Caco-2 (cell line): ENCODE results near the gene FUNDC2. TPM values are rescaled to one million over a fixed set of nuclear protein-coding genes. Genes with fewer than 3 reads are reported as not detected.

Experiments used
- BruUV-seq: library from RNA; stranded (reverse); fragments of 400-500 nt; replicated peaks from 2 replicates; lab custom pipeline; 2021; lab: Mats Ljungman, UMichigan
- CTCF ChIA-PET: fragments of 300-600 bp; sonication (Branson Sonifier 250); formaldehyde crosslinking; loops from one replicate; lab custom pipeline; 2022; ENCODE audit warnings: antibody characterized with exemption; lab: Charles Lee
- POLR2A ChIA-PET: fragments of 300-600 bp; sonication (Branson Sonifier 250); formaldehyde crosslinking; loops from one replicate; lab custom pipeline; 2022; ENCODE audit warnings: antibody characterized with exemption; lab: Charles Lee
- DNase-seq, 2 experiments: peaks; one replicate each; pipeline versions ENCODE4 v3.0.0 to v3.0.0-alpha.2; 2020 to 2022
- H3K27me3 ChIP-seq: replicated peaks from 2 replicates; pipeline ENCODE4 v1.6.0; 2011; ENCODE audit warnings: low read length; ENCODE audit not compliant: control insufficient read depth, insufficient read depth
- H3K36me3 ChIP-seq: 2 replicates; pipeline ENCODE4 v1.5.1; 2011; ENCODE audit warnings: low read length; ENCODE audit not compliant: control insufficient read depth, insufficient read depth
- H3K4me1 ChIP-seq: fragments of 250-450 bp; sonication (Bioruptor Pico); 2 replicates; pipeline ENCODE4 v1.5.1; 2020; ENCODE audit warnings: mild to moderate bottlenecking
- H3K4me3 ChIP-seq: 2 replicates; pipeline ENCODE4 v1.5.1; 2011; ENCODE audit warnings: low read depth, mild to moderate bottlenecking, control low read depth, low read length
- H3K9me3 ChIP-seq: fragments of 250-450 bp; sonication (Bioruptor Pico); 2 replicates; pipeline ENCODE4 v1.5.1; 2020; ENCODE audit warnings: mild to moderate bottlenecking, moderate library complexity
- H3K27ac Mint-ChIP-seq: one replicate; pipeline ENCODE4 v1.8.0; 2022; ENCODE audit warnings: mixed read lengths; ENCODE audit not compliant: unreplicated experiment
- H3K27me3 Mint-ChIP-seq: one replicate; pipeline ENCODE4 v1.8.0; 2022; ENCODE audit warnings: mixed read lengths; ENCODE audit not compliant: insufficient read depth, unreplicated experiment
- H3K36me3 Mint-ChIP-seq: one replicate; pipeline ENCODE4 v1.8.0; 2022; ENCODE audit warnings: mild to moderate bottlenecking, mixed read lengths; ENCODE audit not compliant: insufficient read depth, unreplicated experiment
- H3K4me1 Mint-ChIP-seq: one replicate; pipeline ENCODE4 v1.8.0; 2022; ENCODE audit warnings: low read depth, mixed read lengths; ENCODE audit not compliant: unreplicated experiment
- H3K4me3 Mint-ChIP-seq: one replicate; pipeline ENCODE4 v1.8.0; 2022; ENCODE audit warnings: mild to moderate bottlenecking, moderate library complexity, mixed read lengths; ENCODE audit not compliant: unreplicated experiment
- H3K9me3 Mint-ChIP-seq: one replicate; pipeline ENCODE4 v1.8.0; 2022; ENCODE audit warnings: mixed read lengths; ENCODE audit not compliant: unreplicated experiment
- intact Hi-C: fragments of 100-400 bp; cut with micrococcal nuclease; formaldehyde crosslinking; loops from one replicate; pipeline ENCODE4 v1.10.0; 2022; ENCODE audit not compliant: unreplicated experiment
- total RNA-seq: library from RNA; stranded (reverse); gene quantifications from 2 replicates; pipeline ENCODE4 v1.2.3, GENCODE V29; 2022
- TF ChIP-seq, protein P1 (sequence below), 2 experiments: fragments of 200-600 bp in 1 of 2; IDR thresholded peaks; 1 replicate in 1 of 2; 2 replicates in 1 of 2; pipeline versions ENCODE4 v1.5.1 to v1.8.0; 2011 to 2022; ENCODE audit warnings: antibody characterized with exemption in 1 of 2, control low read depth in 1 of 2, inconsistent platforms in 1 of 2, low read depth in 1 of 2, low read length in 1 of 2, mild to moderate bottlenecking in 1 of 2, moderate library complexity in 1 of 2; ENCODE audit not compliant: insufficient read depth in 1 of 2, severe bottlenecking in 1 of 2, unreplicated experiment in 1 of 2

FUNDC2 gene
- total RNA-seq, 1 experiment from 2014 or later = 47.3 TPM

DNA sequence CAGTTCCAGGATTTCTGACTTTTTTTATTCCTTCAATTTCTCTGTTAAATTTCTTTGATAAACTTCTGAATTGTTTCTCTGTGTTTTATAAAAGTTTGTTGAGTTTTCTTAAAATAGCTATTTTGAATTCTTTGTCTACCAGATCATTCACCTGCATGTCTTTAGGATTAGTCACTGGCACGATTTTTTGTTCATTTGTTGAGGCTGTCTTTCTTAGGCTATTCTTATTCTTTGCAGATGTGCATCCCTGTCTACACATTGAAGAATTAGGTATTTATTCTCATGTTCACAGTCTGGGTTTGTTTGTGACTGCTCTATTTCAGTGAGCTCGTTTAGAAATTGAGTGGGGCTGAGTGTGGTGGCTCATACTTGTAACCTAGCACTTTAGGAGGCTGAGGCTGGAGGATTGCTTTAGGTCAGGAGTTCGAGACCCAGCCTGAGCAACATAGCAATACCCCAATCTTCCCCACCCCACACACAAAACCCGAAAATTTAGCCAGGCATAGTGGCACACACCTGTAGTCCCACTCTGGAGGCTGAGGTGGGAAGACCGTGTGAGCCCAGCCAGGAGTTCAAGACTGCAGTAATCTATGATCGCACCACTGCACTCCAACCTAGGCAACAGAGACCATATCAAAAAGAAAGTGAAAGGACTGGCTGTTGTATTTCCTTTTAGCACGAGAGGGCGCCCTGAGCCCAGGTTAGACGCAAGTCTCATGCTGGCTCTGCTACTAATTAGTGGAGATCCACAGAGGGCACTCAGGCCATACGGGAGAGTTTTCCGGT lies 46.1 kb upstream of the FUNDC2 start:
- peak; percentile 52 to 66 for DNase-seq
- peak overlapping the region; percentile 20; the same call in 1 of the 2 replicates for H3K4me3 ChIP-seq
- no peaks in the 10 kb centered on the region; the same call in 1 of the 2 replicates for H3K27me3 ChIP-seq
- no peaks in the 10 kb centered on the region for H3K36me3 Mint-ChIP-seq
- no peaks in the 10 kb centered on the region for H3K4me1 ChIP-seq
- no peaks in the 10 kb centered on the region for H3K36me3 ChIP-seq
- H3K27me3 Mint-ChIP-seq = no peaks in the 10 kb centered on the region
- BruUV-seq = no TSS peak
- intact Hi-C loops = loop anchor here (1.0 to 2.0 kb wide), 3 partner anchors 62 to 168 kb away; no protein-coding TSS in a partner anchor
- CTCF ChIA-PET = no interaction called here
- POLR2A ChIA-PET = no interaction called here
- H3K4me1 Mint-ChIP-seq = no peaks in the 10 kb centered on the region
- H3K4me3 Mint-ChIP-seq = no peak overlapping the region
- TF ChIP-seq, protein P1, sequence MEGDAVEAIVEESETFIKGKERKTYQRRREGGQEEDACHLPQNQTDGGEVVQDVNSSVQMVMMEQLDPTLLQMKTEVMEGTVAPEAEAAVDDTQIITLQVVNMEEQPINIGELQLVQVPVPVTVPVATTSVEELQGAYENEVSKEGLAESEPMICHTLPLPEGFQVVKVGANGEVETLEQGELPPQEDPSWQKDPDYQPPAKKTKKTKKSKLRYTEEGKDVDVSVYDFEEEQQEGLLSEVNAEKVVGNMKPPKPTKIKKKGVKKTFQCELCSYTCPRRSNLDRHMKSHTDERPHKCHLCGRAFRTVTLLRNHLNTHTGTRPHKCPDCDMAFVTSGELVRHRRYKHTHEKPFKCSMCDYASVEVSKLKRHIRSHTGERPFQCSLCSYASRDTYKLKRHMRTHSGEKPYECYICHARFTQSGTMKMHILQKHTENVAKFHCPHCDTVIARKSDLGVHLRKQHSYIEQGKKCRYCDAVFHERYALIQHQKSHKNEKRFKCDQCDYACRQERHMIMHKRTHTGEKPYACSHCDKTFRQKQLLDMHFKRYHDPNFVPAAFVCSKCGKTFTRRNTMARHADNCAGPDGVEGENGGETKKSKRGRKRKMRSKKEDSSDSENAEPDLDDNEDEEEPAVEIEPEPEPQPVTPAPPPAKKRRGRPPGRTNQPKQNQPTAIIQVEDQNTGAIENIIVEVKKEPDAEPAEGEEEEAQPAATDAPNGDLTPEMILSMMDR (IDR thresholded peaks at IDR 0.05; ENCODE audit: insufficient read depth in 1 of 2, low read depth in 1 of 2, low read length in 1 of 2, severe bottlenecking in 1 of 2, unreplicated experiment in 1 of 2) = peak; percentile 47 to 59
- H3K9me3 Mint-ChIP-seq = no peaks in the 10 kb centered on the region
- H3K9me3 ChIP-seq = no peaks in the 10 kb centered on the region
- no peak overlapping the region for H3K27ac Mint-ChIP-seq

DNA sequence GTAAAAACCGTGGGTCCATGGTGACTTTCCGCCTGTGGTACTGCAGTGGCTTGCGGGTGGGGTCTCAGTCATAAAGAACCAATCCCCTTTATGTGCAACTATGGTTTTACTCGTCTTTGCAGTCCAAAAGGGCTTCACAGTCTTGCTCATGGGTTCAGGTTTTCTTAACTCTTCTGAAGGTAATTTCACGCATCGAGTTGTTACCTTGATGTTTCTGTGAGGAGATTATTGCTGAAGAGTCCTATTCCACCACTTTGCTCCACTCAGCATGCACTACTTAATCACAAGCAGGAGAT lies 45.6 kb upstream of the FUNDC2 start:
- BruUV-seq = no TSS peak
- no peak overlapping the region for H3K27ac Mint-ChIP-seq
- H3K27me3 ChIP-seq = no peaks in the 10 kb centered on the region; the same call in 1 of the 2 replicates
- H3K27me3 Mint-ChIP-seq = no peaks in the 10 kb centered on the region
- ChIA-PET CTCF (no interaction called here), POLR2A (no interaction called here)
- H3K4me1 ChIP-seq = no peaks in the 10 kb centered on the region
- H3K4me3 ChIP-seq = no peak overlapping the region
- no peaks in the 10 kb centered on the region for H3K36me3 Mint-ChIP-seq
- no peaks in the 10 kb centered on the region for H3K4me1 Mint-ChIP-seq
- intact Hi-C loops = loop anchor here (1.0 to 2.0 kb wide), 3 partner anchors 63 to 168 kb away; no protein-coding TSS in a partner anchor
- no peaks in the 10 kb centered on the region for H3K9me3 ChIP-seq
- TF ChIP-seq, protein P1 (IDR thresholded peaks at IDR 0.05; ENCODE audit: insufficient read depth in 1 of 2, low read depth in 1 of 2, low read length in 1 of 2, severe bottlenecking in 1 of 2, unreplicated experiment in 1 of 2) = no peak
- H3K4me3 Mint-ChIP-seq = no peak overlapping the region
- DNase-seq = no peak
- H3K9me3 Mint-ChIP-seq = no peaks in the 10 kb centered on the region
- no peaks in the 10 kb centered on the region for H3K36me3 ChIP-seq

DNA sequence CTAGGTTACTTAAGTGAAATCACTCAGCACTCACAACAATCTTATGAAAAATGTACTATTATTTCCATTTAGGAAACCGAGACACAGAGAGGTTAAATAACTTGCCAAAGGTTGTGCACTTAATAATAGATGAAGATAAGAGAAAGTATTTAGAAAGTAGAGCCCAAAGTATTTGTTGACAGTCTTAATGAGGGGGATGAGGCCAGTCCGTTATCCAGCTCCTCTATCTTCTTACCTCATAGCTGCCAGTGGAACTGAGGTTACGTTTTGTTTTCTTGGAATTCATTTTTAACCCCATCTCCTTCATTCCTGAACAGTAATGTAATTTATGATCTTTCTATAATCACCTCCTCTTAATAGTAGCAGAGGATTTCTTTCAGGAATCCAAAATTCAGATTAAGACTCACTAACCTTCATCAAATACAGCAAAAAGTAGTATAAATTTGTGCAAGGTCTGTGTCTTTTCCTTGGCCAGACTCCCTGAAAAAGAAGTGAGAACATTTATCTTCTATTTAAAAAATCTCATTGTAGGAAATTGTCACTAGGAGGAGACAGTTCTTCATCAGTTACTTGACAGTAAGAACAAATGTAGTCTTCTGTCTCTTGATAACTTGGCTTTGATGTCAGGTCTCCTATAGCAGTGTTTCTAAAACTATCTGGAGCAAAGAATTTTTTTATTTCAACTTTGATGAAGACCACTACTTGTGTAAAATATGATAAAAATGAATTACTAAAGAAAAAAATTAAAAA lies 39.6 kb upstream of the FUNDC2 start:
- Mint-ChIP-seq H3K4me3 (no peak overlapping the region), H3K27me3 (peaks cover 11% of the 10 kb centered on the region), H3K4me1 (peaks cover 14% of the 10 kb centered on the region), H3K36me3 (no peaks in the 10 kb centered on the region), H3K27ac (no peak overlapping the region), H3K9me3 (no peaks in the 10 kb centered on the region)
- POLR2A ChIA-PET = interaction anchor here (1.2 kb wide), 1 partner anchor 40 kb away, joined by 6 read pairs; the partner anchor contains the start of gene FUNDC2
- Histone ChIP-seq H3K27me3 (no peaks in the 10 kb centered on the region; the same call in 1 of the 2 replicates), H3K9me3 (no peaks in the 10 kb centered on the region), H3K4me3 (no peak overlapping the region), H3K4me1 (no peaks in the 10 kb centered on the region), H3K36me3 (no peaks in the 10 kb centered on the region)
- no TSS peak for BruUV-seq
- TF ChIP-seq, protein P1 (IDR thresholded peaks at IDR 0.05; ENCODE audit: insufficient read depth in 1 of 2, low read depth in 1 of 2, low read length in 1 of 2, severe bottlenecking in 1 of 2, unreplicated experiment in 1 of 2) = no peak
- no peak for DNase-seq
- intact Hi-C loops = no loop called here
- CTCF ChIA-PET = no interaction called here
